ENCODE measurements around the gene EPHA8.

The EPHA8 gene

GRCh38 chr1:22567197-22567596, 3.9 kb downstream of the EPHA8 start:
- DNase-seq (ENCODE audit: low read depth): no peak

- no peak for DNase-seq (ENCODE audit: low read depth)
Observed at GRCh38 chr1:22567994-22568393, 4.7 kb downstream of the EPHA8 start.

- DNase-seq (ENCODE audit: low read depth): no peak
Observed at GRCh38 chr1:22569269-22569668, 6.0 kb downstream of the EPHA8 start.

- no peak for DNase-seq (ENCODE audit: low read depth)
Observed at GRCh38 chr1:22570140-22570909, 7.0 kb downstream of the EPHA8 start.

- DNase-seq (ENCODE audit: low read depth): no peak
Observed at GRCh38 chr1:22572818-22573217, 9.5 kb downstream of the EPHA8 start.

GRCh38 chr1:22573237-22573636, 9.9 kb downstream of the EPHA8 start:
- no peak for DNase-seq (ENCODE audit: low read depth)

GRCh38 chr1:22575532-22576149, 12.4 kb downstream of the EPHA8 start:
- no peak for DNase-seq (ENCODE audit: low read depth)

- no peak for DNase-seq (ENCODE audit: low read depth)
Observed at GRCh38 chr1:22576150-22576544, 12.9 kb downstream of the EPHA8 start.

GRCh38 chr1:22576617-22577016, 13.3 kb downstream of the EPHA8 start:
- DNase-seq (ENCODE audit: low read depth): no peak

GRCh38 chr1:22578732-22579361, 15.6 kb downstream of the EPHA8 start:
- DNase-seq (ENCODE audit: low read depth): no peak

GRCh38 chr1:22579541-22580155, 16.4 kb downstream of the EPHA8 start:
- DNase-seq (ENCODE audit: low read depth): no peak

- no peak for DNase-seq (ENCODE audit: low read depth)
Observed at GRCh38 chr1:22582661-22583635, 19.7 kb downstream of the EPHA8 start.

- no peak for DNase-seq (ENCODE audit: low read depth)
Observed at GRCh38 chr1:22584001-22584562, 20.8 kb downstream of the EPHA8 start.

- DNase-seq (ENCODE audit: low read depth): no peak
Observed at GRCh38 chr1:22584970-22585369, 21.7 kb downstream of the EPHA8 start.

GRCh38 chr1:22585471-22585870, 22.2 kb downstream of the EPHA8 start:
- no peak for DNase-seq (ENCODE audit: low read depth)

- no peak for DNase-seq (ENCODE audit: low read depth)
Observed at GRCh38 chr1:22586356-22587130, 23.3 kb downstream of the EPHA8 start.

- DNase-seq (ENCODE audit: low read depth): no peak
Observed at GRCh38 chr1:22587247-22587646, 24.0 kb downstream of the EPHA8 start.

- no peak for DNase-seq (ENCODE audit: low read depth)
Observed at GRCh38 chr1:22588899-22589422, 25.7 kb downstream of the EPHA8 start.

- DNase-seq (ENCODE audit: low read depth): no peak
Observed at GRCh38 chr1:22591576-22591975, 28.3 kb downstream of the EPHA8 start.

GRCh38 chr1:22592051-22592450, 28.8 kb downstream of the EPHA8 start:
- DNase-seq (ENCODE audit: low read depth): no peak
